GM18508 (cell line): ENCODE measurements around the gene LCN2.
"Not testable (repeated sequence)": the region's sequence is repeated elsewhere in the genome, so short reads cannot be mapped to it uniquely, and the experiment has no call there.

ENCODE experiments used
- ATAC-seq: cut with Tn5 transposase; IDR thresholded peaks from one replicate; pipeline ENCODE4 v1.9.1; 2021; ENCODE audit warnings: moderate number of reproducible peaks; ENCODE audit not compliant: insufficient read depth, unreplicated experiment

The LCN2 gene

GRCh38 chr9:128127568-128127989 lies 21.7 kb upstream of the LCN2 start, which contains the start of gene PTGES2:
Gene PTGES2, minus strand, starts transcription at chr9:128127729. Its CDS starts 12 bp downstream, at chr9:128127717.
- ATAC-seq = no peak

DNA sequence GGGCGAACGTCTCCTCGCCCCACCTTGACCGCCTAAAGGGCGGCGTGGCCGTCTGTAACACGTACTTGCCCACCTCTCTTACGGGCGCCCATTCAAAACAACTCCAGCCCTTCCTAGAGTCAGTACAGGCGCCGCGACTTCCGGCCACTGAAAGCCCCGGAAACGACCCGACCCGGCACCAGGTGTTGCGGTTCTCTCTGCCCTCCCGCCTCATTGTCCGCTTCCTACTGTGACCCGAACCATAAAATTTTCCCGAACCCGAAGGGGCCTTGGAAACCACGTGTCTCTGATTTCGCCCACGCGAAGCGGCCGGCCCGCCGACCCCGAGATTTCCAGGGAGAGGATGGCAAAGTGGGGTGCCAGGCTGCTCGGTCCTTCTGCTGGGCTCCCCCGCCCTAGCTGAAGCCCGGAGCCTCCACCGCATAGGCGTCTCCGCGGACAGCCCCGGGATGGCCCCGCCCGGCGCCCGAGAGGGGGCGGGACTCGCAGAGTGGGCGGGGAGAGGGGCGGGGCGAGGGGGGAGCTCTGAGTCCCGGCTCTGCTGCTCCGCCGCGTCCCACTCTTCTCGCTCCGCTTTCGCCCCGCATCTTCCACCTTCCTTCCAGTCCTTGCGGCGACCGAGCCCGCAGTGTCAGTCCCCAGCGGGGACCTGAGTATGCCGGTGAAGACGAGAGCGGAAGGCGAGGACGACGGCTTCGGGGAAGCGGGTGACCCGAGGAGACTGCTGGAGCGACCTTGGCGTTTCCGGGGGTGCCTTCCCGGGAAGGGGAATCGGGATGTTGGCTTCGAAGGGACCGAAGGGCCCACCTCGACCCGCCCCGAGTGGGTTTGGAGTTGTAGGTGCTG lies 21.0 kb upstream of the LCN2 start:
- ATAC-seq = no peak

DNA sequence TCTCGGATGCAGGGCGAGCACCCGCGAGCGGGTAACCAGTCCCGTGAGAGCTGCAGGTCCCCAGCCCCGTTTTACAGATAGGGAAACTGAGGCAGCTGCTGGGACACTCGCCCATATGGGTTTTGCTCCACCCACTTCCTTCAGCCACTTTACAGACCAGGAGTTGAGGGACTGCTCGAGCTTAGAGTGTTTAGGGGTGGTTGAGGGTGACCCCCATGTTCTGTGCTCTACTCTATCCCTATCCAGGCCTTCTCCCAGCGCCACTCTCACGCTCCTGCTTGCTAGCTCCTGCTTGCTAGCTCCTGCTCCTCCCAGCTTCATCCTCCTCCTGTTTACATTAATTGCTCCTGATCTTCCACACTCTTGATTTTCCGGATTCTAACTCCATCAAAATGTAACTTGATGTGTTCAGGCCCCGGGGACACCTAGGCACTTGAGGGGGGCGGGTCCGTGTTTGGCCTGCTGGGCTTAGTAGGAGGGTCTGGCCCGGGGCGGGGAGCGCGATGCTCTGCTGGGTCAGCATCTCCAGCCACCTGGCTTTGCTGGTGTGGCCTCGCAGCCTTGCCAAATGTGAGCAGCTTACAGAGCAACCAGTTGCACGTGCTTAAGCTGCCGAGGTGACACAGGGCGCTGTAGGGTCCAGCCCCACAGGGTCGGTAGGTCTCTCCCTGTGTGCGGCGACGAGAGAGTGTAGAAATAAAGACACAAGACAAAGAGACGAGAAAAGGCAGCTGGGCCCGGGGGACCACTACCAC lies 20.2 kb upstream of the LCN2 start:
- ATAC-seq = no peak

GRCh38 chr9:128129976-128130590 lies 19.2 kb upstream of the LCN2 start:
- not testable (repeated sequence) for ATAC-seq

DNA sequence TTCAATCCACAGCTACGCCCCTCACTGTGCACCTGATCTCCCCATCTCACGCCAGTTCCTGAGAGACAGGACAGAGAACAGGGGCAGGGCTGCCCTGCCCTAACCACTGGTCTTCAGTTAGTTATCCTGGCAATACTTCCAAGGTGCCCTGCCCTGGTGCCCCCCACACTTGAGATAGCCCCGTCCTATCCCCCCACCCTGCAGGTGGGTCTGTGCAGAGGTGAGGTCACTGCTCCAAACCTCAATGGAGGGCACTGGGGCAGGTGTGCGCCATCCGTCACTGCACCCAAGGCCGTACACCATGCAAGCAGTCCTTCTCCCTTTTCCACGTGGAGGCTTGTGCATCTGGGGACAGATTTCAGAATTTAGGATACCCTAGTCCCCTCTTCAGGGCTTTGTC lies 18.6 kb upstream of the LCN2 start:
- not testable (repeated sequence) for ATAC-seq

DNA sequence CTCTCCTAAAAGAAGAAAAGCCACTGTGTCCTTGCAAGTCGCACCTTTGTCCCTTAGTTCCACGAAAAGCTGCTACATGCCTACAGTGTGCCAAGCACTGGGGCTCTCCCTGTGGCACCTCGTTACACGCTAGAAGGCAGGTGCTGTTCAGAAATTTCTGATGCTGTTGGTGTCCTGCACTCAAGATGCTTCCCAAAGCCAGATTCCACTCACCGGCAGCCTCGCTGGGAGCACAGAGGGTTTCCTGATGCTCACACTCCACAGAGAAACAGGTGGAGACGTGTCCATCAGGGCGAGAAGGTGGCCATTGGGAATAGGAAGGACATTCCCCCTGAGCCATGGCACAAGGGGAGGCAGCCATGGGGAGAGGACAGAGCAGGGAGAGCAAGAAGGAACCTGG lies 17.9 kb upstream of the LCN2 start:
- ATAC-seq = not testable (repeated sequence)

GRCh38 chr9:128132139-128132538 lies 17.1 kb upstream of the LCN2 start:
- not testable (repeated sequence) for ATAC-seq

GRCh38 chr9:128135561-128135960 lies 13.7 kb upstream of the LCN2 start:
- not testable (repeated sequence) for ATAC-seq

- no peak for ATAC-seq
These were observed 12.1 kb upstream of the LCN2 start for GRCh38 chr9:128136816-128137793.

- no peak for ATAC-seq
These were observed 11.3 kb upstream of the LCN2 start for GRCh38 chr9:128138001-128138400.

- no peak for ATAC-seq
These were observed 9.6 kb upstream of the LCN2 start for GRCh38 chr9:128139621-128140020.

GRCh38 chr9:128141604-128142003 lies 7.6 kb upstream of the LCN2 start:
- ATAC-seq = no peak

DNA sequence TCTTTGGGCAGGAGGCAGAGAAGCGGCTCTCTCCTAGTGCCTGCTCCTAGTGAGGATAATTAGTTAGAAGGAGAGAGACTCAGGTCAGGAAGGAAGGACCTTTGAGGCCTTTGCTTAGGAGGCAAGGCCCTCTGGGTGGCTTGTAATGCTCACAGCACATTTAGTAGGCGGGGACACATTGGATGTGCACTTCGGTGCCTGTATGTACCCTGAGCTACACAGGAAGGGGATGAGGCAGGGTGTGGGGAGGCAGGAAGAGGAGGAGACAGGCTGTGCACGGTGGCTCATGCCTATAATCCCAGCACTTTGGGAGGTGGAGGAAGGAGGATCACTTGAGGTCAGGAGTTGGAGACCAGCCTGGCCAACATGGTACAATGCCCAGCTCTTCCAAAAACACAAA lies 7.2 kb upstream of the LCN2 start:
- no peak for ATAC-seq

- no peak for ATAC-seq
These were observed 6.7 kb upstream of the LCN2 start for GRCh38 chr9:128142596-128142995.

DNA sequence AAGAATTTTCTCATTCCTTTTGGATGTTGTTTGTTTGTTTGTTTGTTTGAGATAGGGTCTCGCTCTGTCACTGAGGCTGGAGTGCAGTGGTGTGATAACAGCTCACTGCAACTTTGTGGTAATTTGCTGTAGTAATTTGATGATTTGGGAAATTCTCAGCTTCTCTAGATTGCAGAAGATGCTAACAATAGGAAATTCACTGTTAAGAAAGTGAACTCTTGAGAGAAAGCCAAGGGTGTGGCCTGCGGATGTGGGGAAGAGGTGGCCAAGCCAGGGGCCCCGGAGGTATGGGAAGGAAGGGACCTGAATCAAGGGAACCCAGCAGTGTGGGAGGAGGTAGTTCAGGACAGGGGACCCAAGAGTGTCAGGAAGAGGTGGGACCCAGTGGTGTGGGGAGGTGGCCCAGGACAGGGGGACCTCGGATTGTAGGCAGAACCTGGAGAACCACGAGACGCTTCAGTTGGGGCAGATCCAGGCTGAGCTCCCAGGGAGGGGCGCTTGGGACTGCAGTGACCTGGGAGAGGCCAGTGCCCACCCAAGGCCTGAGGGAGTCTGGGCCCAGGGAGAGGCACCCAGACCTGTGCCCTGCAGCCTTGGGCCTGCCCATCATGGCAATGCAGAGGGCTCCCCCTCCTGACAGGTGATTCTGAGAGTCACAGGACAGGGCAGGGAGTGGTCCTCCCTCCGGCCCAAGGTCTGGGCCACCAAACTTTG lies 5.6 kb upstream of the LCN2 start:
- no peak for ATAC-seq

DNA sequence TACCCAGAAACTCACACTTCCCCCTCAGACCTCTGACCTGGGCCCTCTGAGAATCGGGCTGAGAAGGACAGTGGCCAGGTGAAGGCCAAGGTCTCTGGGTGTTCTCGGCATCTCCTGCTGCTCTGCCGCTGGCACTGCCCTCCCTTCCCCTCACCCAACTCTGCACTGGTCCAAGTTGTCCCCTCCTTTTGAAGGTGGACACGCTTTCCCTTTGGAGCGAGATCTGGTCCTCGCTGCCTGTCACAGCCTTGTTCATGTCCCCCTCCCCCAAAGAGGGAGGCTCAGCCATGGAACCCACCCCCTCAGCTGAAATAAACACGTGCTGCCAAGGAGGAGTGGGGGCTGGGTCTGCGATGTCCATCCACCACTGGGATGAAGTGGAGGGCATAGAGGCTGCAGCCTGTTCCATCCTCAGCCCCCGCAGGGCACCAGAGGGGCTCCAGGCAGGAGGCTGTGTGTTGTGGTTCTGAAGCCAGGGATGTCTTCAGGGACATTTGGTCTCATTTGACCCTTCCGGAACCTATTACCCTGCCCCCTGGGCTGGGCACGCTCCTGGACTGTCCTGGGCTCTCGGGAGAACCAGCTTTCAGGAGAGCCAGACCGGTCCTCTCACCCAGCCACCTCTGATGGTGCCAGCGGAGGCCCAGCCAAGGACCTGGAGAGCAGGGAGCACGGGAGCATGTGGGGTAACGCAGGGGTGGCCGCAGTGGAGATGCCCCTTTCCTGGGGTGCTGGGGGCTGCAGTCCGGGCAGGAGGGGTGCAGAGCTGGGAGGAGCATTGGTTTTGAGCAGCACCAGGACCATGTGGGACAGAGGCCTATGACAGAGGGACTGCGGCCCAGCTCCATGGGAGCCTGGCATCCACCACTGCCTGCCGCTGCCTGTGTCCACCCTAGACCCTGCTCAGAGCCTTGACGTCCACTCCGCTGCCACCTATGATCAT lies 4.7 kb upstream of the LCN2 start:
- ATAC-seq = no peak

- no peak for ATAC-seq
These were observed 3.7 kb upstream of the LCN2 start for GRCh38 chr9:128145536-128145935.

GRCh38 chr9:128145951-128146351 lies 3.3 kb upstream of the LCN2 start:
- no peak for ATAC-seq
